Right renal cortex interstitium (tissue), 3 donors: ENCODE results near the gene CFHR3. TPM values are rescaled to one million over a fixed set of nuclear protein-coding genes. Genes with fewer than 3 reads are reported as not detected.

Experiments
- polyA plus RNA-seq, 3 donors: library from polyadenylated mRNA; unstranded; fragments of 120-200 nt; gene quantifications; one replicate each; pipeline ENCODE4 v1.2.1, GENCODE V29; 2013; ENCODE audit not compliant: insufficient read length in 3 of 3

The CFHR3 gene
- polyA plus RNA-seq, 3 donors, result 0.17 to 0.28 (median 0.22) TPM

Other genes starting within 250 kb of the CFHR3 start
- 10 to 100 TPM in 2 of 3 donors, 1 to 10 TPM in 1; 8.4 to 10.5 (median 10.0) TPM for gene KCNT2, start 166.4 kb upstream of the CFHR3 start, polyA plus RNA-seq
- gene CFH, start 122.8 kb upstream of the CFHR3 start, polyA plus RNA-seq, result 10 to 100 TPM; 26.2 to 43.7 (median 32.9) TPM
- gene CFHR1, start 44.9 kb downstream of the CFHR3 start, polyA plus RNA-seq, result under 1 TPM; 0.21 to 0.42 (median 0.22) TPM
- not detected for gene CFHR4, start 113.2 kb downstream of the CFHR3 start, polyA plus RNA-seq
- not detected for gene CFHR2, start 168.9 kb downstream of the CFHR3 start, polyA plus RNA-seq
- gene CFHR5, start 202.7 kb downstream of the CFHR3 start, polyA plus RNA-seq, result not detected